WTC11 (cell line): ENCODE measurements around the gene NLRP1. TPM values are rescaled to one million over a fixed set of nuclear protein-coding genes. Genes with fewer than 3 reads are reported as not detected.

Source experiments
- ATAC-seq: fragments of 200-7000 bp; cut with Tn5 transposase; 2 replicates; pipeline ENCODE4 v1.10.0; 2021; ENCODE audit warnings: mild to moderate bottlenecking, moderate library complexity
- CTCF ChIA-PET: fragments of 300-600 bp; sonication (Branson Sonifier 250); formaldehyde crosslinking; loops from one replicate; lab custom pipeline; 2021; ENCODE audit warnings: antibody characterized with exemption; lab: Charles Lee
- POLR2A ChIA-PET: fragments of 350-600 bp; sonication (Branson Sonifier 250); formaldehyde crosslinking; loops from one replicate; lab custom pipeline; 2021; ENCODE audit warnings: antibody characterized with exemption; lab: Charles Lee
- DNase-seq: peaks from one replicate; pipeline ENCODE4 v3.0.0; 2021; ENCODE audit warnings: low spot score
- H3K27ac Mint-ChIP-seq: 2 replicates; pipeline ENCODE4 v1.8.0; 2021; ENCODE audit warnings: mixed read lengths
- H3K27me3 Mint-ChIP-seq: 2 replicates; pipeline ENCODE4 v1.8.0; 2021; ENCODE audit warnings: low read depth, mild to moderate bottlenecking, moderate library complexity, mixed read lengths
- H3K36me3 Mint-ChIP-seq: 2 replicates; pipeline ENCODE4 v1.8.0; 2021; ENCODE audit warnings: mixed read lengths
- H3K4me1 Mint-ChIP-seq: 2 replicates; pipeline ENCODE4 v1.8.0; 2022; ENCODE audit warnings: mixed read lengths
- H3K4me3 Mint-ChIP-seq: 2 replicates; pipeline ENCODE4 v1.8.0; 2021; ENCODE audit warnings: mild to moderate bottlenecking, moderate library complexity, mixed read lengths
- H3K9me3 Mint-ChIP-seq: 2 replicates; pipeline ENCODE4 v1.8.0; 2021; ENCODE audit warnings: mixed read lengths
- AR ChIP-seq: fragments of 250-450 bp; sonication (Bioruptor Pico); IDR thresholded peaks from 2 replicates; pipeline ENCODE4 v1.9.0; 2021; ENCODE audit warnings: mild to moderate bottlenecking
- CTCF ChIP-seq: fragments of 200-600 bp; IDR thresholded peaks from 2 replicates; pipeline ENCODE4 v1.8.0; 2022; ENCODE audit warnings: antibody characterized with exemption
- FOXJ3 ChIP-seq: sonication (generic); formaldehyde crosslinking; IDR thresholded peaks from 2 replicates; pipeline ENCODE4 v1.9.0; 2021; ENCODE audit warnings: missing genetic modification reagents, mild to moderate bottlenecking, borderline replicate concordance
- FOXK1 ChIP-seq: sonication (generic); formaldehyde crosslinking; IDR thresholded peaks from 2 replicates; pipeline ENCODE4 v1.8.0; 2022; ENCODE audit warnings: mild to moderate bottlenecking, moderate library complexity, missing genetic modification reagents
- JAZF1 ChIP-seq: fragments of 250-450 bp; sonication (Bioruptor Pico); IDR thresholded peaks from 2 replicates; pipeline ENCODE4 v1.9.0; 2021; ENCODE audit warnings: moderate library complexity, mild to moderate bottlenecking, inconsistent platforms
- JUN ChIP-seq: sonication (generic); formaldehyde crosslinking; IDR thresholded peaks from 2 replicates; pipeline ENCODE4 v1.8.0; 2023; ENCODE audit warnings: mild to moderate bottlenecking, missing genetic modification reagents
- MXD4 ChIP-seq: fragments of 250-450 bp; sonication (Bioruptor Pico); IDR thresholded peaks from 2 replicates; pipeline ENCODE4 v1.8.0; 2021; ENCODE audit warnings: mild to moderate bottlenecking, moderate library complexity, borderline replicate concordance
- MYBL2 ChIP-seq: sonication (generic); formaldehyde crosslinking; IDR thresholded peaks from 2 replicates; pipeline ENCODE4 v1.8.1; 2023; ENCODE audit warnings: mild to moderate bottlenecking, moderate library complexity, missing genetic modification reagents
- NFYB ChIP-seq: sonication (generic); formaldehyde crosslinking; conservative IDR thresholded peaks from 2 replicates; pipeline ENCODE4 v1.8.0; 2022; ENCODE audit warnings: low read depth, missing genetic modification reagents
- RORB ChIP-seq: fragments of 250-450 bp; sonication (Bioruptor Pico); IDR thresholded peaks from 2 replicates; pipeline ENCODE4 v1.9.0; 2021; ENCODE audit warnings: mild to moderate bottlenecking
- ZNF121 ChIP-seq: sonication (generic); formaldehyde crosslinking; IDR thresholded peaks from 2 replicates; pipeline ENCODE4 v1.8.0; 2023; ENCODE audit warnings: missing genetic modification reagents
- ZNF219 ChIP-seq: sonication (generic); formaldehyde crosslinking; IDR thresholded peaks from 2 replicates; pipeline ENCODE4 v1.8.0; 2023; ENCODE audit warnings: missing genetic modification reagents, mild to moderate bottlenecking, borderline replicate concordance
- ZNF263 ChIP-seq: sonication (generic); formaldehyde crosslinking; IDR thresholded peaks from 2 replicates; pipeline ENCODE4 v1.8.1; 2022; ENCODE audit warnings: low read depth, mild to moderate bottlenecking, moderate library complexity, missing genetic modification reagents
- ZNF396 ChIP-seq: fragments of 250-450 bp; sonication (Bioruptor Pico); IDR thresholded peaks from 2 replicates; pipeline ENCODE4 v1.8.0; 2021; ENCODE audit warnings: mild to moderate bottlenecking, moderate library complexity, borderline replicate concordance
- ZNF512 ChIP-seq: sonication (generic); formaldehyde crosslinking; IDR thresholded peaks from 2 replicates; pipeline ENCODE4 v1.8.1; 2022; ENCODE audit warnings: missing genetic modification reagents, borderline replicate concordance
- total RNA-seq: library from RNA; stranded (reverse); gene quantifications from 3 replicates; pipeline ENCODE4 v1.2.3, GENCODE V29; 2021
- TF ChIP-seq, protein P1 (sequence below): sonication (generic); formaldehyde crosslinking; IDR thresholded peaks from 2 replicates; pipeline ENCODE4 v1.8.1; 2023; ENCODE audit warnings: mild to moderate bottlenecking, missing genetic modification reagents, moderate library complexity
- TF ChIP-seq, protein P2 (sequence below): sonication (generic); formaldehyde crosslinking; conservative IDR thresholded peaks from 2 replicates; pipeline ENCODE4 v1.8.1; 2022; ENCODE audit warnings: mild to moderate bottlenecking, missing genetic modification reagents
- TF ChIP-seq, protein P3 (sequence below): fragments of 250-450 bp; sonication (Bioruptor Pico); conservative IDR thresholded peaks from 2 replicates; pipeline ENCODE4 v1.9.0; 2021; ENCODE audit warnings: mild to moderate bottlenecking
- TF ChIP-seq, protein P4 (sequence below): sonication (generic); formaldehyde crosslinking; IDR thresholded peaks from 2 replicates; pipeline ENCODE4 v1.8.0; 2022; ENCODE audit warnings: mild to moderate bottlenecking, missing genetic modification reagents
- TF ChIP-seq, protein P5 (sequence below): sonication (generic); formaldehyde crosslinking; IDR thresholded peaks from 2 replicates; pipeline ENCODE4 v1.8.0; 2023; ENCODE audit warnings: missing genetic modification reagents, mild to moderate bottlenecking, borderline replicate concordance

NLRP1 gene
- total RNA-seq, 1 experiment from 2014 or later: 17.6 TPM

DNA sequence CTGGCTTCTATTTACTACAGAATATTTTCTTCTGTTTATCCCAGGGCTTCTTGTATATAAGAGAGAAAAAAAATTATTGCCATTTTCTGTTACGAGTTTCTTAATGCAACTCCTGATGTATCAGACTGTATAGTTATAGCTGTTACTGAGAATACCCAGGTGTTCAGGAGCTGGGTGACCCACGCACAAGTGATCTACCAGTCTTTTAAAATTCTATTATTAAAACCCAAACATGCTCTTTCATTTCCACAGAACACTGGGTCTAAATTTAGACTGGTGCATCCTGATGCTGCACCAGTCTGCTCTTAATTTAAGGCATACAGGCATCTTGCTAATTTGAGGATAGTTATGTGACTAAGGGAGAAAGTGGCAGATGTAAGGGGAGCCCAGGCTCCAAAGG, 31.2 kb upstream of the NLRP1 start:
- ATAC-seq (no peak), DNase-seq (no peak)
- TF ChIP-seq MXD4 (CRISPR knock-in tag): no peak
- TF ChIP-seq, protein P1, sequence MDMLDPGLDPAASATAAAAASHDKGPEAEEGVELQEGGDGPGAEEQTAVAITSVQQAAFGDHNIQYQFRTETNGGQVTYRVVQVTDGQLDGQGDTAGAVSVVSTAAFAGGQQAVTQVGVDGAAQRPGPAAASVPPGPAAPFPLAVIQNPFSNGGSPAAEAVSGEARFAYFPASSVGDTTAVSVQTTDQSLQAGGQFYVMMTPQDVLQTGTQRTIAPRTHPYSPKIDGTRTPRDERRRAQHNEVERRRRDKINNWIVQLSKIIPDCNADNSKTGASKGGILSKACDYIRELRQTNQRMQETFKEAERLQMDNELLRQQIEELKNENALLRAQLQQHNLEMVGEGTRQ (CRISPR knock-in tag): no peak
- TF ChIP-seq CTCF: no peak
- TF ChIP-seq, protein P2, sequence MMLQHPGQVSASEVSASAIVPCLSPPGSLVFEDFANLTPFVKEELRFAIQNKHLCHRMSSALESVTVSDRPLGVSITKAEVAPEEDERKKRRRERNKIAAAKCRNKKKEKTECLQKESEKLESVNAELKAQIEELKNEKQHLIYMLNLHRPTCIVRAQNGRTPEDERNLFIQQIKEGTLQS (CRISPR knock-in tag): no peak
- TF ChIP-seq RORB (CRISPR knock-in tag): no peak
- no peak for TF ChIP-seq MYBL2 (CRISPR knock-in tag)
- TF ChIP-seq ZNF396 (CRISPR knock-in tag): no peak
- no peak for TF ChIP-seq ZNF121
- TF ChIP-seq, protein P3, sequence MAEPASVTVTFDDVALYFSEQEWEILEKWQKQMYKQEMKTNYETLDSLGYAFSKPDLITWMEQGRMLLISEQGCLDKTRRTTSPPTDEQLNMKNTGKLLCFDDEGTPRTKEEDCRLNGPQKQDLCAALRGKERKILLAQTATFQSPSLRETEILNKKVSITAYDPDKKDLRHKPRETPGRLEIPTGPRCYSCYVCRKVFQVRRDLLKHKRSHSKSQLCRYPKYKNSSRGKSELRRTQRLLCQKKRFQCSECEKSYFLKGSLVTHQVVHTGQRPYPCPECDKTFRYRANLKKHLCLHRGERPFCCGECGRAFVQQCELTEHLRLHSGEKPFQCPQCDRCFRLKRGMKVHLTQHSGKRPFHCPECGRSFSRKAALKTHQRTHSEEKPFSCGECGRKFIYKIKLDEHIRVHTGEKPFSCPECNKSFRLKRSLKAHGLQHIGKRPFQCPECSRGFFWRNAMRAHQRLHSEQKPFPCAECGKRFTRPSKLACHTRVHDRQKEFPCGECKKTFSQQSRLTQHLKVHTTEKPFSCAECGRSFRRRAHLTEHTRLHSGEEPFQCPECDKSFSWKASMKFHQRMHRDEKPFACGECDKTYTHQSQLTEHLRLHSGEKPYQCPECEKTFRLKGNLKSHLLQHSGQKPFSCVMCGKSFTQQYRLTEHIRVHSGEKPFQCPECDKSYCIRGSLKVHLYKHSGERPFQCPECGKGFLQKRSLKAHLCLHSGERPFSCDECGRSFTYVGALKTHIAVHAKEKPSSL (CRISPR knock-in tag): no peak
- TF ChIP-seq FOXK1: no peak
- POLR2A ChIA-PET: no interaction called here
- Mint-ChIP-seq H3K27me3 (no peaks in the 10 kb centered on the region), H3K4me1 (no peaks in the 10 kb centered on the region), H3K27ac (no peak overlapping the region), H3K9me3 (no peaks in the 10 kb centered on the region), H3K36me3 (no peaks in the 10 kb centered on the region), H3K4me3 (no peak overlapping the region)
- CTCF ChIA-PET: interaction anchor here (1.3 kb wide), 1 partner anchor 91 kb away, joined by 5 read pairs; no protein-coding TSS in a partner anchor

- DNase-seq (no peak), ATAC-seq (no peak)
- no peaks in the 10 kb centered on the region for H3K4me1 Mint-ChIP-seq
- H3K36me3 Mint-ChIP-seq: no peaks in the 10 kb centered on the region
- H3K9me3 Mint-ChIP-seq: no peaks in the 10 kb centered on the region
- H3K27me3 Mint-ChIP-seq: no peaks in the 10 kb centered on the region; the same call in 1 of the 2 replicates
- POLR2A ChIA-PET: interaction anchor here (0.5 kb wide), 1 partner anchor 88 kb away, joined by 8 read pairs; no protein-coding TSS in a partner anchor
- H3K4me3 Mint-ChIP-seq: no peak overlapping the region
- H3K27ac Mint-ChIP-seq: no peak overlapping the region
- CTCF ChIA-PET: no interaction called here
- no peak for TF ChIP-seq FOXJ3 (CRISPR knock-in tag)
- no peak for TF ChIP-seq ZNF396 (CRISPR knock-in tag)
- TF ChIP-seq ZNF512 (CRISPR knock-in tag): no peak
- no peak for TF ChIP-seq ZNF219
- TF ChIP-seq JAZF1: no peak
- no peak for TF ChIP-seq NFYB (CRISPR knock-in tag)
- no peak for TF ChIP-seq ZNF263 (CRISPR knock-in tag)
- TF ChIP-seq, protein P4, sequence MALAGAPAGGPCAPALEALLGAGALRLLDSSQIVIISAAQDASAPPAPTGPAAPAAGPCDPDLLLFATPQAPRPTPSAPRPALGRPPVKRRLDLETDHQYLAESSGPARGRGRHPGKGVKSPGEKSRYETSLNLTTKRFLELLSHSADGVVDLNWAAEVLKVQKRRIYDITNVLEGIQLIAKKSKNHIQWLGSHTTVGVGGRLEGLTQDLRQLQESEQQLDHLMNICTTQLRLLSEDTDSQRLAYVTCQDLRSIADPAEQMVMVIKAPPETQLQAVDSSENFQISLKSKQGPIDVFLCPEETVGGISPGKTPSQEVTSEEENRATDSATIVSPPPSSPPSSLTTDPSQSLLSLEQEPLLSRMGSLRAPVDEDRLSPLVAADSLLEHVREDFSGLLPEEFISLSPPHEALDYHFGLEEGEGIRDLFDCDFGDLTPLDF (CRISPR knock-in tag): no peak
- TF ChIP-seq, protein P5, sequence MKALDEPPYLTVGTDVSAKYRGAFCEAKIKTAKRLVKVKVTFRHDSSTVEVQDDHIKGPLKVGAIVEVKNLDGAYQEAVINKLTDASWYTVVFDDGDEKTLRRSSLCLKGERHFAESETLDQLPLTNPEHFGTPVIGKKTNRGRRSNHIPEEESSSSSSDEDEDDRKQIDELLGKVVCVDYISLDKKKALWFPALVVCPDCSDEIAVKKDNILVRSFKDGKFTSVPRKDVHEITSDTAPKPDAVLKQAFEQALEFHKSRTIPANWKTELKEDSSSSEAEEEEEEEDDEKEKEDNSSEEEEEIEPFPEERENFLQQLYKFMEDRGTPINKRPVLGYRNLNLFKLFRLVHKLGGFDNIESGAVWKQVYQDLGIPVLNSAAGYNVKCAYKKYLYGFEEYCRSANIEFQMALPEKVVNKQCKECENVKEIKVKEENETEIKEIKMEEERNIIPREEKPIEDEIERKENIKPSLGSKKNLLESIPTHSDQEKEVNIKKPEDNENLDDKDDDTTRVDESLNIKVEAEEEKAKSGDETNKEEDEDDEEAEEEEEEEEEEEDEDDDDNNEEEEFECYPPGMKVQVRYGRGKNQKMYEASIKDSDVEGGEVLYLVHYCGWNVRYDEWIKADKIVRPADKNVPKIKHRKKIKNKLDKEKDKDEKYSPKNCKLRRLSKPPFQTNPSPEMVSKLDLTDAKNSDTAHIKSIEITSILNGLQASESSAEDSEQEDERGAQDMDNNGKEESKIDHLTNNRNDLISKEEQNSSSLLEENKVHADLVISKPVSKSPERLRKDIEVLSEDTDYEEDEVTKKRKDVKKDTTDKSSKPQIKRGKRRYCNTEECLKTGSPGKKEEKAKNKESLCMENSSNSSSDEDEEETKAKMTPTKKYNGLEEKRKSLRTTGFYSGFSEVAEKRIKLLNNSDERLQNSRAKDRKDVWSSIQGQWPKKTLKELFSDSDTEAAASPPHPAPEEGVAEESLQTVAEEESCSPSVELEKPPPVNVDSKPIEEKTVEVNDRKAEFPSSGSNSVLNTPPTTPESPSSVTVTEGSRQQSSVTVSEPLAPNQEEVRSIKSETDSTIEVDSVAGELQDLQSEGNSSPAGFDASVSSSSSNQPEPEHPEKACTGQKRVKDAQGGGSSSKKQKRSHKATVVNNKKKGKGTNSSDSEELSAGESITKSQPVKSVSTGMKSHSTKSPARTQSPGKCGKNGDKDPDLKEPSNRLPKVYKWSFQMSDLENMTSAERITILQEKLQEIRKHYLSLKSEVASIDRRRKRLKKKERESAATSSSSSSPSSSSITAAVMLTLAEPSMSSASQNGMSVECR: no peak
- TF ChIP-seq JUN: no peak
- no peak for TF ChIP-seq AR (CRISPR knock-in tag)
Observed at GRCh38 chr17:5610956-5611355, 26.6 kb upstream of the NLRP1 start.
